ENCODE results near the gene ARCN1.
"Not testable (repeated sequence)": the region's sequence is repeated elsewhere in the genome, so short reads cannot be mapped to it uniquely, and the experiment has no call there.

The ARCN1 gene

GRCh38 chr11:118544647-118545010, 27.6 kb upstream of the ARCN1 start:
- no peak for DNase-seq (ENCODE audit: low spot score)

- no peak for DNase-seq (ENCODE audit: low spot score)
Observed at GRCh38 chr11:118545533-118545932, 26.7 kb upstream of the ARCN1 start.

GRCh38 chr11:118547132-118547531, 25.1 kb upstream of the ARCN1 start:
- DNase-seq (ENCODE audit: low spot score): no peak

GRCh38 chr11:118552341-118552740, 19.9 kb upstream of the ARCN1 start:
- no peak for DNase-seq (ENCODE audit: low spot score)

GRCh38 chr11:118560806-118561205, 11.4 kb upstream of the ARCN1 start:
- no peak for DNase-seq (ENCODE audit: low spot score)

- DNase-seq (ENCODE audit: low spot score): no peak
Observed at GRCh38 chr11:118565051-118565450, 7.2 kb upstream of the ARCN1 start.

GRCh38 chr11:118569670-118570069, 2.5 kb upstream of the ARCN1 start:
- DNase-seq (ENCODE audit: low spot score): no peak

GRCh38 chr11:118570787-118571186, 1.4 kb upstream of the ARCN1 start:
- no peak for DNase-seq (ENCODE audit: low spot score)

- peak; percentile 16 for DNase-seq (ENCODE audit: low spot score)
Observed at GRCh38 chr11:118571701-118572060, 528 bp upstream of the ARCN1 start.

GRCh38 chr11:118572981-118573550, 857 bp downstream of the ARCN1 start:
- DNase-seq (ENCODE audit: low spot score): peak; percentile 63

GRCh38 chr11:118574636-118575035, 2.4 kb downstream of the ARCN1 start:
- no peak for DNase-seq (ENCODE audit: low spot score)

- DNase-seq (ENCODE audit: low spot score): not testable (repeated sequence)
Observed at GRCh38 chr11:118577995-118578394, 5.8 kb downstream of the ARCN1 start.

GRCh38 chr11:118581057-118581456, 8.8 kb downstream of the ARCN1 start:
- no peak for DNase-seq (ENCODE audit: low spot score)

- DNase-seq (ENCODE audit: low spot score): no peak
Observed at GRCh38 chr11:118587952-118588351, 15.7 kb downstream of the ARCN1 start.

- DNase-seq (ENCODE audit: low spot score): no peak
Observed at GRCh38 chr11:118592616-118593367, 20.6 kb downstream of the ARCN1 start.

GRCh38 chr11:118594984-118595383, 22.8 kb downstream of the ARCN1 start:
- DNase-seq (ENCODE audit: low spot score): peak; percentile 62

GRCh38 chr11:118596224-118597146, 24.3 kb downstream of the ARCN1 start:
- DNase-seq (ENCODE audit: low spot score): no peak

- DNase-seq (ENCODE audit: low spot score): no peak
Observed at GRCh38 chr11:118597556-118597955, 25.3 kb downstream of the ARCN1 start.

GRCh38 chr11:118602331-118602730, 30.1 kb downstream of the ARCN1 start:
- no peak for DNase-seq (ENCODE audit: low spot score)

GRCh38 chr11:118603709-118604108, 31.5 kb downstream of the ARCN1 start:
- not testable (repeated sequence) for DNase-seq (ENCODE audit: low spot score)

GRCh38 chr11:118604566-118604965, 32.4 kb downstream of the ARCN1 start:
- no peak for DNase-seq (ENCODE audit: low spot score)

GRCh38 chr11:118605116-118605867, 33.1 kb downstream of the ARCN1 start:
- DNase-seq (ENCODE audit: low spot score): no peak

Measured in NAMALWA (cell line).